Measurements from ENCODE around the gene RASSF1.

Gene RASSF1, protein sequence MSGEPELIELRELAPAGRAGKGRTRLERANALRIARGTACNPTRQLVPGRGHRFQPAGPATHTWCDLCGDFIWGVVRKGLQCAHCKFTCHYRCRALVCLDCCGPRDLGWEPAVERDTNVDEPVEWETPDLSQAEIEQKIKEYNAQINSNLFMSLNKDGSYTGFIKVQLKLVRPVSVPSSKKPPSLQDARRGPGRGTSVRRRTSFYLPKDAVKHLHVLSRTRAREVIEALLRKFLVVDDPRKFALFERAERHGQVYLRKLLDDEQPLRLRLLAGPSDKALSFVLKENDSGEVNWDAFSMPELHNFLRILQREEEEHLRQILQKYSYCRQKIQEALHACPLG

DNA sequence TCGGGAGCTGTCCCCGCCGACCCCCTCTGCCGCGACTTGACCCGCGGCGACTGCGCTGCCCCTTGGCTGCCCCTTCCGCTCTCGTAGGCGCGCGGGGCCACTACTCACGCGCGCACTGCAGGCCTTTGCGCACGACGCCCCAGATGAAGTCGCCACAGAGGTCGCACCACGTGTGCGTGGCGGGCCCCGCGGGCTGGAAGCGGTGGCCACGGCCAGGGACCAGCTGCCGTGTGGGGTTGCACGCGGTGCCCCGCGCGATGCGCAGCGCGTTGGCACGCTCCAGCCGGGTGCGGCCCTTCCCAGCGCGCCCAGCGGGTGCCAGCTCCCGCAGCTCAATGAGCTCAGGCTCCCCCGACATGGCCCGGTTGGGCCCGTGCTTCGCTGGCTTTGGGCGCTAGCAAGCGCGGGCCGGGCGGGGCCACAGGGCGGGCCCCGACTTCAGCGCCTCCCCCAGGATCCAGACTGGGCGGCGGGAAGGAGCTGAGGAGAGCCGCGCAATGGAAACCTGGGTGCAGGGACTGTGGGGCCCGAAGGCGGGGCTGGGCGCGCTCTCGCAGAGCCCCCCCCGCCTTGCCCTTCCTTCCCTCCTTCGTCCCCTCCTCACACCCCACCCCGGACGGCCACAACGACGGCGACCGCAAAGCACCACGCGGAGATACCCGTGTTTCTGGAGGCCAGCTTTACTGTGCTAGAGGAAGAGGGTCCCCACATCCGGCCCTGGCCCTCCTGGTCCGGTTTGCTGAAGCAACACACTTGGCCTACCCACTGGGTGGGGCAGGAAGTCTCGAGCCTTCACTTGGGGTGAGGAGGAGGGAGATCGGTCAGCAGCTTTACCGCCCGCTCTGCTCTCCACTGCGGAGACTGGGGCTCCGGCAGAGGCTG is at the start of gene RASSF1:
Gene RASSF1, minus strand, starts transcription at position 389 of the 882 bp plus-strand sequence. Its CDS starts 31 bp downstream, at position 358.
- in situ Hi-C loops (cut with HindIII; ENCODE audit: low sequenced_read_pairs) = no loop called here
- H3K4me3 ChIP-seq (ENCODE audit: low read depth, low read length) = peak within 1 kb of the TSS; percentile 31
- no peak for DNase-seq (ENCODE audit: low read depth, low spot score)
- TF ChIP-seq, protein P1, sequence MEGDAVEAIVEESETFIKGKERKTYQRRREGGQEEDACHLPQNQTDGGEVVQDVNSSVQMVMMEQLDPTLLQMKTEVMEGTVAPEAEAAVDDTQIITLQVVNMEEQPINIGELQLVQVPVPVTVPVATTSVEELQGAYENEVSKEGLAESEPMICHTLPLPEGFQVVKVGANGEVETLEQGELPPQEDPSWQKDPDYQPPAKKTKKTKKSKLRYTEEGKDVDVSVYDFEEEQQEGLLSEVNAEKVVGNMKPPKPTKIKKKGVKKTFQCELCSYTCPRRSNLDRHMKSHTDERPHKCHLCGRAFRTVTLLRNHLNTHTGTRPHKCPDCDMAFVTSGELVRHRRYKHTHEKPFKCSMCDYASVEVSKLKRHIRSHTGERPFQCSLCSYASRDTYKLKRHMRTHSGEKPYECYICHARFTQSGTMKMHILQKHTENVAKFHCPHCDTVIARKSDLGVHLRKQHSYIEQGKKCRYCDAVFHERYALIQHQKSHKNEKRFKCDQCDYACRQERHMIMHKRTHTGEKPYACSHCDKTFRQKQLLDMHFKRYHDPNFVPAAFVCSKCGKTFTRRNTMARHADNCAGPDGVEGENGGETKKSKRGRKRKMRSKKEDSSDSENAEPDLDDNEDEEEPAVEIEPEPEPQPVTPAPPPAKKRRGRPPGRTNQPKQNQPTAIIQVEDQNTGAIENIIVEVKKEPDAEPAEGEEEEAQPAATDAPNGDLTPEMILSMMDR (IDR thresholded peaks at IDR 0.05; ENCODE audit: low read depth, low read length) = no peak

DNA sequence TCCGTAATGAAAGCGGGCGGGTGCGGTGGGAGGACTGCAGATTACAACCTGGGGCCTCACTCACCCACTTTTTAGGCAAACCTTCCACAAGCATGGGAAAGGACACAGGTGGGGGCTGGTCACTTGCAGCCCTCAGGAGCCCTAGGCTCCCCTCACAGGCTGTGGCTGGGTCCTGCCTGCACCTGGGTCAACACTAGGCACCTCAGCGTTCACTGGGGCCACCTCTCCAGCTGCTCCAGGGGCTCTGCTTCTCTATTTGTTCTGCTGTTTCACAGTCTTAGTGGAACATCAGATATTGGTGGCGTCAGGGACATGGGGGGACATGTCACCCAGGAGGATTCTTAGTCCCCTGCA is 48.8 kb upstream of the RASSF1 start:
- TF ChIP-seq, protein P1 (IDR thresholded peaks at IDR 0.05; ENCODE audit: low read depth, low read length) = no peak
- no peak for DNase-seq (ENCODE audit: low read depth, low spot score)
- no peak overlapping the region for H3K4me3 ChIP-seq (ENCODE audit: low read depth, low read length)
- in situ Hi-C loops (cut with HindIII; ENCODE audit: low sequenced_read_pairs) = no loop called here

DNA sequence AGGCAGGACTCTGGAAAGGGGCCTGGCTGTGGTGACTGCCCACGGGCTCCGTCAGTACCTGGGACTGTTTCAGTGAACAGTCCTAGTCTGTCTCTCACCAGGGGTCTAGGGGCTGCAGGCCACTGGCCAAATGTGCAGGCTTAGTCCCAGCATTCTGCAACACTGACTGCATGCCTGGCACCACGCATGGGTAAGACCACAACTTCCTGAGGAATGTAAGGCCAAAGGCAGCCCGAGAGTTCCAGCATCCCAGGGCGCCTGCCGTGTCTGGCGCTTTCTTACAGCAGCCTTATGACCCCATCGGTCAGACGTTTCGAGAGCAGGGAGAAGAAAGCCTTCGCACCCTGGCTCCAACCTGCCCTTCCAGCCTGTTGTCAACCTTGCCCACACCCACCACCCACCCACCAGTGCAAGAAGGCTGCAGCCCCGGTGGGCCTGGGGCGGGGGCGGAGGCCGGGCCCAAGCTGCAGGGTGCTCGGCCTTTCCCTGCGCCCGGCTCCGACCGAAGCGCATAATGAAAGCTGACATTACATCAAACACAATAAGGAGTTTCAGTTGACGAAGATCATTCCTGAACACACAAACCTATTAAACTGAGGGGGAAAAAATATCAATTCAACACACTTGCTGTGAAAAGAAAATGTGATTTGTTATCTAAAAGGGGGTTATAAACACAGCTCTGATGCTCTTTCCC is 48.2 kb upstream of the RASSF1 start:
- in situ Hi-C loops (cut with HindIII; ENCODE audit: low sequenced_read_pairs) = no loop called here
- TF ChIP-seq, protein P1 (IDR thresholded peaks at IDR 0.05; ENCODE audit: low read depth, low read length) = no peak

DNA sequence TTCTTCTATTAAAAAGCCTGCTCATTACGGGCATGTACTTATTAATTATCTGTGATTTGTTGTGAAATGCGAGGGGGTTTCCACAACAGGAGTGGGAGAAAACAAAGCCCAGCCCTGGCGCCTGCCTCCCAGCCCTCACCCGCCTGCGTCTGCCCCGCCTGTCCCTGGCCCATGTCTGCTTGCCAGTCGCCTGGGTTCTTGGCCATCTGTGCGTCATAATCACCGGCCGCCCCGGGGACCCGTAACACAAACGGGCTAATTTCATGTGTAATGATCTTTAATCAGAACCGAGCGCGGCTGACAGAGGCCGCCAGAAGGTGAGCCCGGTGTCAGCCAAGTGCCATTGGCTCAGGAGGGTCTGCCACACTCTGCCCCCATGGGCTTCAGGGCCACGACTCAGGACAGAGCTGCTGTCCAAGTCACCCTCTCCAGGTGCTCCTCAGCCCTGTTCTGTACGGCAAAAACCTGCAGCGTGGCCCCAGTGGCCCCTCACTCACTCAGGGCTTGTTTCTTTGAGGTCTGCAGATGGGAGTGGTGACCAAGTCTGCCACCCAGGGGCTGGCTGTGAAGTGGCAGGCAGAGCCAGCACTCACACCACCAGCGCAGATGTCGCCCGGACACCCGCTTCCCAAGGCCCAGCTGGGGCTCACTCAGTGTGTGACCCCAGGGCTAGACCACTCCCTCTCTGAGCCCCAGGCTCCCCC is 47.5 kb upstream of the RASSF1 start:
- no peak for DNase-seq (ENCODE audit: low read depth, low spot score)
- TF ChIP-seq, protein P1 (IDR thresholded peaks at IDR 0.05; ENCODE audit: low read depth, low read length) = peak; percentile 49
- no peak overlapping the region for H3K4me3 ChIP-seq (ENCODE audit: low read depth, low read length)
- in situ Hi-C loops (cut with HindIII; ENCODE audit: low sequenced_read_pairs) = no loop called here

More for the DNA sequence above, 48.2 kb upstream of the RASSF1 start:
- peak; percentile 26 for DNase-seq (ENCODE audit: low read depth, low spot score)
- no peak overlapping the region for H3K4me3 ChIP-seq (ENCODE audit: low read depth, low read length)

DNA sequence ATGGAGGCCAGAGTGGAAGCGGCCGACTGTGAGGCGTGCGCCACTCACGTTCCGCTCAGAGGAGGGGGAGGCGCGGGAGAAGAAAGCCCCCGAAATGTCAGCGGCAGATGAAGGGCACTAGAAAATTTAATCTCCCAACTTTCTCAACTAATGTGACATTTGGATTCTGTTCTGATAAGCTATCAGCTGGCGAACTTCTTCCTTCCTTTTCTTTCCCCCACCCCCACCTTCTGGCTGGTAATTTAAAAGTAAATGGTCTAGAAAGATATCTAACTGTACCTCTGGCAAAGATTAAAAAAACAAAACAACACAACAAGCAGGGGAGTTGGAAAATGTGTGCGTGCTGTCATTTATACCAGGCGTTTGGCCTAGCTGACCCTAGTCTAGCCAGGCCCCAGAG is 45.1 kb upstream of the RASSF1 start:
- in situ Hi-C loops (cut with HindIII; ENCODE audit: low sequenced_read_pairs) = no loop called here
- TF ChIP-seq, protein P1 (IDR thresholded peaks at IDR 0.05; ENCODE audit: low read depth, low read length) = no peak
- no peak for DNase-seq (ENCODE audit: low read depth, low spot score)
- H3K4me3 ChIP-seq (ENCODE audit: low read depth, low read length) = no peak overlapping the region

DNA sequence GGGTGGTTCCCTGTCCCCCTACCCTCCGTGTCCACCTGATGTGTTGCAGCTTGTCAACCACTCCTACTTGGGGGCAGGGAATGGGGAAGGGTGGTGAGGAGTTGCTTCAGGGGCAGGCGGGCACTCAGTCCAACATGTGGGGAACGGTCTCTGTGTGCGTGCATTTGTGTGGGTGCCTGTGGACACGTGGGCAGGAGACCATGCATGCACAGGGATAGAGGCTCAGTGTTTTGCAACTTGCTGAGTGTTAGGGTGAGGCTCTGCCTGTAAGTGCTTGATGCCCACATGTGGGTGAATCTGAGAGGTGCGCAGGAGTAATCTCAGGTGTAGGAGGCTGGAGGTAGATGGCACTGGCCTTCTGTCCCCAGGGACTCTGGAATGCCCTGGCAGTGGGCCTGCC is 43.1 kb upstream of the RASSF1 start:
- no peak for DNase-seq (ENCODE audit: low read depth, low spot score)
- in situ Hi-C loops (cut with HindIII; ENCODE audit: low sequenced_read_pairs) = no loop called here
- TF ChIP-seq, protein P1 (IDR thresholded peaks at IDR 0.05; ENCODE audit: low read depth, low read length) = no peak
- H3K4me3 ChIP-seq (ENCODE audit: low read depth, low read length) = no peak overlapping the region

Measured in astrocyte of the spinal cord (primary cell).